ENCODE measurements around the gene FRY. TPM values are rescaled to one million over a fixed set of nuclear protein-coding genes. Genes with fewer than 3 reads are reported as not detected.
A peak's percentile ranks its signal among the peaks of the same experiment; 100 is the strongest.

FRY gene
- total RNA-seq, 1 donor from 2014 or later, result 0.52 TPM

DNA sequence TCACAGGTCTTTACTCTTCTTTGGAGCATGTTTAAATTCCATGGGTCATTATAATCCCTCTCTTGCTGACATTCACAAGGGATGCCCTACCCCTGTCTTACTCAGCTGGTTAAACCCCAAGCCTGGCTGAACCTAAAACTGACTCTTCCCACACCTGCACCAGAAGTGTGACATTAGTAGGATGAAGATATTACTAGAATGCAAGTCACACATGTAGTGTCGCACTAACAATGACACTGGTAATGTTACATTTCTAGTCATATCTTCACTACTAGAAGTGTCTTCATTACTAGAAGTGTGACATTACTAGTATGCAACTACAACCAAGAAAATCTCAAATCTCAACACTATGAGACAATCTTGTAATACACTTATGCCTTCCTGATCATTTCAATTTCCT is 269.3 kb downstream of the FRY start:
- TF ChIP-seq, protein P1, sequence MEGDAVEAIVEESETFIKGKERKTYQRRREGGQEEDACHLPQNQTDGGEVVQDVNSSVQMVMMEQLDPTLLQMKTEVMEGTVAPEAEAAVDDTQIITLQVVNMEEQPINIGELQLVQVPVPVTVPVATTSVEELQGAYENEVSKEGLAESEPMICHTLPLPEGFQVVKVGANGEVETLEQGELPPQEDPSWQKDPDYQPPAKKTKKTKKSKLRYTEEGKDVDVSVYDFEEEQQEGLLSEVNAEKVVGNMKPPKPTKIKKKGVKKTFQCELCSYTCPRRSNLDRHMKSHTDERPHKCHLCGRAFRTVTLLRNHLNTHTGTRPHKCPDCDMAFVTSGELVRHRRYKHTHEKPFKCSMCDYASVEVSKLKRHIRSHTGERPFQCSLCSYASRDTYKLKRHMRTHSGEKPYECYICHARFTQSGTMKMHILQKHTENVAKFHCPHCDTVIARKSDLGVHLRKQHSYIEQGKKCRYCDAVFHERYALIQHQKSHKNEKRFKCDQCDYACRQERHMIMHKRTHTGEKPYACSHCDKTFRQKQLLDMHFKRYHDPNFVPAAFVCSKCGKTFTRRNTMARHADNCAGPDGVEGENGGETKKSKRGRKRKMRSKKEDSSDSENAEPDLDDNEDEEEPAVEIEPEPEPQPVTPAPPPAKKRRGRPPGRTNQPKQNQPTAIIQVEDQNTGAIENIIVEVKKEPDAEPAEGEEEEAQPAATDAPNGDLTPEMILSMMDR (conservative IDR thresholded peaks at IDR 0.05; ENCODE audit: low read depth, low read length), result no peak
- no peak for DNase-seq (ENCODE audit: low read depth)
- H3K4me3 ChIP-seq (ENCODE audit: low read depth, low read length), result no peak overlapping the region

DNA sequence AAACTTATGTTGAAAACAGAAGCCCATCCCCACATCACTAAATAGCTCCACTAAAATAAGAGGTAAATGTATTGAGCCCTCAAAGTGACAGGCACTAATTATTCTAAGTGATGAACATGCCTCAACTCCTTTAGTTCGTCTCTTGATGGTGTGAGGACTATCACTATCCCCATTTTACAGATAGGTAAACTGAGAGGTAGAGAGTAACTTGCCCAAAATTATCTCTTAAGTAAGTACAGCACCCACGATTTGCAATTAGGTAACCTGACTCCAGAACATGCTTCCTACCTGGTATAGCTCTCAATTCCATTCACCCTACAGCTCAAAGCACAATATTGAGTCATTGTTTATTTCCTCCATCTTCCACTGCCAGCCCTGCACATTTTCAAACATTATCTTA is 270.9 kb downstream of the FRY start:
- no peak for DNase-seq (ENCODE audit: low read depth)
- TF ChIP-seq, protein P1 (conservative IDR thresholded peaks at IDR 0.05; ENCODE audit: low read depth, low read length), result no peak
- H3K4me3 ChIP-seq (ENCODE audit: low read depth, low read length), result no peak overlapping the region

DNA sequence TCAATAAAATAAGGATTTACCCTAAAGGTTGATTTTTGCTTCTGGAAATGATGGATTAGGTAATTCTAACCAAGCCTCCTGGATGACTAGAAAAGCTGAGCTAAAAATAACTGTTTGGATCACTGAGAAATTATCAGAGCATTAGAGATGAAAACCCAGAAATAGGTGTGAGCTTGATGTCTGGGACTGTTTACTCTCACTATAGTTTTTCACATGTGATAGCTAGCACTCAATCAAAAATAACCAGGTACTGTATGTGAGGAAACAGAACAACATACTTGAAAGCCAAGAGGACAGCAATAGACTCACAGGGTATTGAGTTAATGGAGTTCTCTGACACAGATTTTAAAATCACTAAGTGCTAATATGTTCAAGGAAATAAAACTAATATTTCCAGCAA is 274.1 kb downstream of the FRY start:
- no peak overlapping the region for H3K4me3 ChIP-seq (ENCODE audit: low read depth, low read length)
- DNase-seq (ENCODE audit: low read depth), result no peak
- TF ChIP-seq, protein P1 (conservative IDR thresholded peaks at IDR 0.05; ENCODE audit: low read depth, low read length), result no peak

DNA sequence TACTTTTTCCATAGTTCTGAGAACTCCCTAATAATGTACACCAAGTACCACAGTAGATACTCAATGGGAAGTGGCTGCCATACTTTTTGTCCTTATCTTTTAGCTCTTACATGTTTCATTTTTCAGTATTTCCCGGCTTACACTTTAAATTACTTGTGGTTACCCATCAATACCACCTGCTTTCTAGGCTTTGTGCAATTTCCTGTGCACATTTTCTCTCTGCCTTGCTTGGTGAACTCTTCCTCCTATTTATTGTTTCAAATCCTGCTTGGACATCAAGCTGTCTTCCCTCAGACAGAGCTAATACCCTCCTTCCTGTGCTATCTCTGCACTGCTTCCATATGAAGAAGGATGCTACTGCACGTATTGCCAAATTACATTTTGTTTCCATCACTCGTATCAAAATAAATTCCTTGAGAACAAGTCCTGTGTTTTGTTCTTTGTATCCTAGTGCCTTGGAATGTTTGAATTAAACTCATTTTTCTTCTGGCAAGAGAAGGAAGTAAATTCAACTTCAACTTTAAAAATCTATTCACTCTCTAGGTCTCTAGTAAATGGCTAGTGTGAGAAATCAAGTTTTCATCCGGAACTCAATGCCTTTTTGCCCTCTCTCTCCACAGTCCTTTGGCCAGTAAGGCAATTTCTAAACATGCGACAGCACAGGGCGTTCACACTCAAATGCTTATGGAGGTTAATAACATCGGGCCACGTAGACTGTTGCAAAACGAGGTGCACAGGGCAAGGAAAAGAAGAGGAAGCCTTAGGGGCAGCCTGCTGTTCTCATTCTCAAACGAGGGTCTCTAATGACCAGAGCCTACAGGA is 277.9 kb downstream of the FRY start:
- peak overlapping the region; percentile 28 for H3K4me3 ChIP-seq (ENCODE audit: low read depth, low read length)
- TF ChIP-seq, protein P1 (conservative IDR thresholded peaks at IDR 0.05; ENCODE audit: low read depth, low read length), result no peak
- DNase-seq (ENCODE audit: low read depth), result no peak

DNA sequence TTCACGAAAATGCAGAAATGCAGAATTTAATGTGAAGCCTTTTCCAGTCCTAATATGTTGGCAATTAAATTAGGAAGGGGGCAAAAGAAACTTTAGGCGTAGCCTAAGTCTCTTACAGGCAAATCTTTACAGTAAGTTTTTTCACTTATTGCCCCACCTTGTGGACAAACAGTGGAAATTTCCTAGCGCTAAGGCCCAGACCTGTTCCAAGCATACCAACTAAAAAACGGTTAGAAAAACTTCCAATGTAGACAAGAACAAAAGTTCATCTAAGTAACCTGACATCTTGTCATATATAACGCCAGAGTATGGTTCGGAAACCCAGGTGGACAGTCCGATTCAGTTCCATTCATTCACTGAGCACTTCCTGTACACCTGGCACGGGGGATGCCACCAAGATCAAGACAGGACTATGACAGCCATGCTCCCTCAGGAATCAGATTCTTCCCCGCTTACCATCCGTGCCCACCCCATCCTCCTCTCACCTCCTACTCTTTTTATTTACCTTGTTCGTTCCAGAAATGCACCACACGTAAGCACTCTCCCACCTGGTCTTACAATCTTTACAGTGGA is 278.6 kb downstream of the FRY start:
- peak overlapping the region; percentile 28 for H3K4me3 ChIP-seq (ENCODE audit: low read depth, low read length)

DNA sequence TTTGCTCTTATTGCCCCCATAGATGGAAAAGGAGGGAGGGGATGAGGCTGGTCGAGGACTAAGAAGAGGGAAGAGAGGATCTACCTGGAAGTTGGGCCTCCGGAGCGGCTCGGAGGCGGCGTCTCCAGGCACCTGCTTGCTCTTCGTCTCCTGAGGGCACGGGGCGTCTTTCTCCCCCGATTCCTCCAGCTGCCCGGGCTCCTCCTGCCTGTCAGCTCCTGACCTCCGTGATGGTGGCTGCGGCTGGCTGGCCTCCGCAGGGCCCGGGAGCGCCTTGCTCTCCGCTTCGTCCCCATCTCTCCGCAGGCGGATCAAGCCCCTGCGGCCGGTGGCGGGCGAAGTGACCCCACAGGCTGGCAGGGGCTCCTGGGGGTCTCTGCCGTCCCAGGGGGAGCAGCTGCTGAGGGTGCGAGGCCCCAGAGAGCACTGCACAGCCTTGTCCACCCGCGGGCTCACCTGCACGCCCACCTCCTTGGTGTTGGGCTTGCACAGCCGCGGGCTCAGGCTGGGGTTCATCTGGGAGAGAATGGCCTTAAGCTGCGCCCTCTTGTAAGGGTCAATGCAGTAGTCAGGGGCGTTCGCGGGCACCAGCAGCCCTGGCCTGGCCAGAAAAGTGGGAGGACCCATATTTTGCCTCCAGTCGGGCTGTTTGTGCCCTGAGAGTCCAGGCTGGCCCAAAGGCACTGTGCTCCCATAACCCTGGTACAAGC is 279.8 kb downstream of the FRY start:
- no peak overlapping the region for H3K4me3 ChIP-seq (ENCODE audit: low read depth, low read length)
- TF ChIP-seq, protein P1 (conservative IDR thresholded peaks at IDR 0.05; ENCODE audit: low read depth, low read length), result no peak
- no peak for DNase-seq (ENCODE audit: low read depth)

More for the DNA sequence above, 278.6 kb downstream of the FRY start:
- TF ChIP-seq, protein P1 (conservative IDR thresholded peaks at IDR 0.05; ENCODE audit: low read depth, low read length), result peak; percentile 73
- DNase-seq (ENCODE audit: low read depth), result peak; percentile 38

Data from epithelial cell of proximal tubule (primary cell).